ENCODE measurements around the gene LEKR1.

Gene LEKR1

GRCh38 chr3:156902916-156903315, 76.8 kb downstream of the LEKR1 start:
- TF ChIP-seq POLR2AphosphoS5 (IDR thresholded peaks at IDR 0.05; ENCODE audit: low read depth, low read length), result no peak
- no peak for TF ChIP-seq SIN3A (IDR thresholded peaks at IDR 0.05; ENCODE audit: borderline replicate concordance, insufficient read depth, low read length)
- no peak for TF ChIP-seq REST (IDR thresholded peaks at IDR 0.05; ENCODE audit: insufficient read depth in 1 of 2, low read depth in 2 of 2, low read length in 2 of 2)
- no peak for TF ChIP-seq FOXP2 (optimal IDR thresholded peaks at IDR 0.05; ENCODE audit: borderline replicate concordance, extremely low read depth, extremely low read length, insufficient read depth)
- TF ChIP-seq TAF1 (IDR thresholded peaks at IDR 0.05; ENCODE audit: borderline replicate concordance, insufficient read depth, low read length), result no peak

- TF ChIP-seq TAF1 (IDR thresholded peaks at IDR 0.05; ENCODE audit: borderline replicate concordance, insufficient read depth, low read length), result no peak
- no peak for TF ChIP-seq REST (IDR thresholded peaks at IDR 0.05; ENCODE audit: insufficient read depth in 1 of 2, low read depth in 2 of 2, low read length in 2 of 2)
- TF ChIP-seq POLR2AphosphoS5 (IDR thresholded peaks at IDR 0.05; ENCODE audit: low read depth, low read length), result no peak
- no peak for TF ChIP-seq FOXP2 (optimal IDR thresholded peaks at IDR 0.05; ENCODE audit: borderline replicate concordance, extremely low read depth, extremely low read length, insufficient read depth)
- TF ChIP-seq SIN3A (IDR thresholded peaks at IDR 0.05; ENCODE audit: borderline replicate concordance, insufficient read depth, low read length), result no peak
Observed at GRCh38 chr3:156906275-156906674, 80.1 kb downstream of the LEKR1 start.

- TF ChIP-seq REST (IDR thresholded peaks at IDR 0.05; ENCODE audit: insufficient read depth in 1 of 2, low read depth in 2 of 2, low read length in 2 of 2) (no peak), TAF1 (IDR thresholded peaks at IDR 0.05; ENCODE audit: borderline replicate concordance, insufficient read depth, low read length) (no peak), FOXP2 (optimal IDR thresholded peaks at IDR 0.05; ENCODE audit: borderline replicate concordance, extremely low read depth, extremely low read length, insufficient read depth) (no peak), POLR2AphosphoS5 (IDR thresholded peaks at IDR 0.05; ENCODE audit: low read depth, low read length) (no peak), SIN3A (IDR thresholded peaks at IDR 0.05; ENCODE audit: borderline replicate concordance, insufficient read depth, low read length) (no peak)
Observed at GRCh38 chr3:156908398-156908797, 82.2 kb downstream of the LEKR1 start.

- no peak for TF ChIP-seq SIN3A (IDR thresholded peaks at IDR 0.05; ENCODE audit: borderline replicate concordance, insufficient read depth, low read length)
- no peak for TF ChIP-seq POLR2AphosphoS5 (IDR thresholded peaks at IDR 0.05; ENCODE audit: low read depth, low read length)
- no peak for TF ChIP-seq FOXP2 (optimal IDR thresholded peaks at IDR 0.05; ENCODE audit: borderline replicate concordance, extremely low read depth, extremely low read length, insufficient read depth)
Observed at GRCh38 chr3:156910022-156910421, 83.9 kb downstream of the LEKR1 start.

GRCh38 chr3:156915372-156915771, 89.2 kb downstream of the LEKR1 start:
- TF ChIP-seq SIN3A (IDR thresholded peaks at IDR 0.05; ENCODE audit: borderline replicate concordance, insufficient read depth, low read length) (no peak), POLR2AphosphoS5 (IDR thresholded peaks at IDR 0.05; ENCODE audit: low read depth, low read length) (no peak), REST (IDR thresholded peaks at IDR 0.05; ENCODE audit: insufficient read depth in 1 of 2, low read depth in 2 of 2, low read length in 2 of 2) (no peak), FOXP2 (optimal IDR thresholded peaks at IDR 0.05; ENCODE audit: borderline replicate concordance, extremely low read depth, extremely low read length, insufficient read depth) (no peak), TAF1 (IDR thresholded peaks at IDR 0.05; ENCODE audit: borderline replicate concordance, insufficient read depth, low read length) (no peak)

Data from PFSK-1 (cell line).